K562 (cell line): ENCODE results near the gene HES5. TPM values are rescaled to one million over a fixed set of nuclear protein-coding genes. Genes with fewer than 3 reads are reported as not detected.

Experiments used
- BDP1 ChIP-seq: IDR thresholded peaks from 3 replicates; pipeline ENCODE4 v1.6.1; 2011; ENCODE audit not compliant: insufficient read length, insufficient read depth
- COPS2 ChIP-seq: fragments of 450-650 bp; conservative IDR thresholded peaks from 2 replicates; pipeline ENCODE4 v1.6.1; 2016; ENCODE audit warnings: mild to moderate bottlenecking, moderate library complexity
- CREBBP ChIP-seq: IDR thresholded peaks from one replicate; pipeline ENCODE4 v1.6.1; 2012; ENCODE audit warnings: low read depth, mild to moderate bottlenecking, control low read depth, inconsistent platforms, low read length
- ETV6 ChIP-seq, 3 experiments: fragments of 150-350 bp in 1 of 3; sonication (generic) in 1 of 3; formaldehyde crosslinking in 1 of 3; IDR thresholded peaks; 2 replicates each; pipeline versions ENCODE4 v1.6.1 to v1.8.0; 2014 to 2022; ENCODE audit warnings: borderline replicate concordance in 2 of 3, low read depth in 2 of 3, antibody characterized with exemption in 1 of 3, low read length in 1 of 3, mild to moderate bottlenecking in 1 of 3, missing genetic modification reagents in 1 of 3
- HMGN3 ChIP-seq: IDR thresholded peaks from 2 replicates; pipeline ENCODE4 v1.6.1; 2011; ENCODE audit warnings: borderline replicate concordance, low read depth, mild to moderate bottlenecking, mixed read lengths, low read length; ENCODE audit not compliant: insufficient read length; ENCODE audit errors: extremely low read depth
- L3MBTL2 ChIP-seq: fragments of 450-650 bp; IDR thresholded peaks from 2 replicates; pipeline ENCODE4 v1.6.1; 2016; ENCODE audit warnings: mild to moderate bottlenecking, moderate library complexity
- MED1 ChIP-seq: sonication (generic); formaldehyde crosslinking; IDR thresholded peaks from 2 replicates; pipeline ENCODE4 v1.8.1; 2023; ENCODE audit warnings: missing genetic modification reagents, borderline replicate concordance
- NR2C1 ChIP-seq, 2 experiments: fragments of 450-650 bp; IDR thresholded peaks; 2 replicates each; pipeline ENCODE4 v1.6.1; 2017; ENCODE audit warnings: mild to moderate bottlenecking in 2 of 2, antibody characterized with exemption in 1 of 2, inconsistent platforms in 1 of 2, missing compliant biosample characterization in 1 of 2, missing genetic modification characterization in 1 of 2
- RBFOX2 ChIP-seq: fragments of 200-400 bp; formaldehyde crosslinking; IDR thresholded peaks from 2 replicates; pipeline ENCODE4 v1.6.1; 2017; ENCODE audit warnings: low read depth, mild to moderate bottlenecking, low read length, moderate library complexity
- SAP30 ChIP-seq: fragments of 200-600 bp; sonication (generic); IDR thresholded peaks from 2 replicates; pipeline ENCODE4 v1.6.1; 2012; ENCODE audit warnings: borderline replicate concordance, low read depth, mild to moderate bottlenecking, moderate library complexity, low read length, control low read depth, inconsistent platforms; ENCODE audit not compliant: insufficient read depth, poor library complexity, severe bottlenecking
- TAF7 ChIP-seq: fragments of 450-650 bp; IDR thresholded peaks from 2 replicates; pipeline ENCODE4 v1.6.1; 2016; ENCODE audit warnings: missing genetic modification characterization, missing compliant biosample characterization
- TAF9B ChIP-seq: fragments of 450-650 bp; IDR thresholded peaks from 2 replicates; pipeline ENCODE4 v1.6.1; 2018; ENCODE audit warnings: mild to moderate bottlenecking; ENCODE audit not compliant: partially characterized antibody
- TBL1XR1 ChIP-seq, 2 experiments: IDR thresholded peaks; 2 replicates each; pipeline ENCODE4 v1.6.1; 2012; ENCODE audit warnings: improper control_type of control experiment in 2 of 2, low read length in 2 of 2, mild to moderate bottlenecking in 1 of 2
- ZNF124 ChIP-seq: sonication (generic); formaldehyde crosslinking; IDR thresholded peaks from 2 replicates; pipeline ENCODE4 v1.8.1; 2022; ENCODE audit warnings: missing genetic modification reagents
- polyA plus RNA-seq, 8 experiments: library from polyadenylated mRNA; depleted of rRNA in 4 of 8; stranded (reverse) in 5 of 8; unstranded in 3 of 8; fragments of >200 nt; fragmentation: Nextera tagmentation in 2 of 8; fragmentation: Illumina TruSeq in 1 of 8; extraction: Ambion mirVana in 2 of 8; extraction: Trizol in 1 of 8; gene quantifications; 2 replicates each; pipeline versions ENCODE4 v1.2.1 to v1.2.3, GENCODE V29; 2011 to 2014; ENCODE audit warnings: inconsistent platforms in 1 of 8, missing spikeins in 1 of 8
- total RNA-seq, 7 experiments: library from RNA; depleted of rRNA in 6 of 7; stranded (reverse); fragments of >200 nt in 6 of 7; fragmentation: Illumina TruSeq in 2 of 7; extraction: Trizol in 2 of 7; gene quantifications; 2 replicates each; pipeline versions ENCODE4 v1.2.1 to v1.2.3, GENCODE V29; 2011 to 2021; ENCODE audit warnings: low replicate concordance in 1 of 7
- TF ChIP-seq, protein P1 (sequence below): fragments of 250-450 bp; sonication (Bioruptor Pico); IDR thresholded peaks from 2 replicates; pipeline ENCODE4 v1.5.0; 2021
- TF ChIP-seq, protein P2 (sequence below): fragments of 450-650 bp; conservative IDR thresholded peaks from 2 replicates; pipeline ENCODE4 v1.6.1; 2016; ENCODE audit warnings: missing genetic modification characterization, low read depth, mild to moderate bottlenecking, control low read depth, missing compliant biosample characterization
- TF ChIP-seq, protein P3 (sequence below), 2 experiments: fragments of 250-450 bp in 1 of 2; fragments of 450-650 bp in 1 of 2; sonication (Bioruptor Pico) in 1 of 2; IDR thresholded peaks; 2 replicates each; pipeline versions ENCODE4 v1.6.1 to v1.8.0; 2016 to 2021; ENCODE audit warnings: mild to moderate bottlenecking in 2 of 2, moderate library complexity in 2 of 2, missing compliant biosample characterization in 1 of 2, missing genetic modification characterization in 1 of 2
- TF ChIP-seq, protein P4 (sequence below): fragments of 200-800 bp; sonication (Bioruptor generic); IDR thresholded peaks from 2 replicates; pipeline ENCODE4 v1.6.1; 2017; ENCODE audit warnings: missing genetic modification characterization, missing compliant biosample characterization
- TF ChIP-seq, protein P5 (sequence below): sonication (generic); formaldehyde crosslinking; IDR thresholded peaks from 2 replicates; pipeline ENCODE4 v1.8.0; 2022; ENCODE audit warnings: mild to moderate bottlenecking, low read depth, missing genetic modification reagents

HES5 gene
- total and polyA plus RNA-seq, 9 of the 15 experiments (the other 6 are each of a cell fraction or from before 2014, with no cell fraction given), result not detected

DNA sequence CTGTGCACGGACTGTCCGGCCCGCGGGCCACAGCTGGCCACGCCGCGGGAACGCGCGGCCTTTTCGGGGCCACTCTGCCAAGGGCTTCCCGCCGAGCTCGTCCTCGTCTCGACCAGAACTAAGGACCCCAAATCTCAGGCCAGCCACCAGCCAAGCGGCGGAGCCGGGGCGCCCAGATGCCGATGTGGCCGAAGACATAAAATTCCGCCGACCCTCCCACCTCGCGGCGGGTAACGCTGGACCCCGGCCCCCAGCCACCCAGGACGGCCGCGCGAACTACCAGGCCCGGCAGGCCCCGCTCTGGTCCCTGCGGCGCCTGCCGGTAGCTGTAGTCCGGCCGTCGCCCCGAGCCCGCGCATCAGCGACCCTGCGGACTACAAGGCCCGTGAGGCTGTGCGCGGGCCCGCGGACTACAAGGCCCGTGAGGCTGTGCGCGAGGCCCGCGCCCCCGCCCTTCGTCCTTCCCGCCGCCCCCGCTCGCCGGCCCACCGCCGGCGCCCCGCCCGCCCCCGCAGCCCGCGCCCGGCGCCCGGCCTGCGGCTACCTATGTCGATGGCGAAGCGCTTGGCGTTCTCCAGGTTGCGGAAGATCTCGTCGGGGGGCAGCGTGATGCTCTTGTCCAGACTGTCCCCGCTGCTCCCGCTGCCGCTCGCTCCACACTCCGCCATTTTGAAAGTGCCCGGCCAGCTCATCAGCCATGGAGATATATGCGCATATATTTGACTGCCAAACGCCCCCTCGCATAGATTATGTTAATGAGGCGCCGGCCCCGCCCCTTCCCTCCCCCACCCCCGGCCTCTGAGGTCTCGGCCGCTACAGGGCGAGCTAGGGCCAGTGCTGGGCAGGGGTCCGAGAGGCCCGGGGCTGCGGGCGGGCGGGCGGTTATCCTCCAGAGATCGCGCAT lies 3.9 kb downstream of the HES5 start, which contains the start of gene PANK4 (continued):
- TF ChIP-seq, protein P1, sequence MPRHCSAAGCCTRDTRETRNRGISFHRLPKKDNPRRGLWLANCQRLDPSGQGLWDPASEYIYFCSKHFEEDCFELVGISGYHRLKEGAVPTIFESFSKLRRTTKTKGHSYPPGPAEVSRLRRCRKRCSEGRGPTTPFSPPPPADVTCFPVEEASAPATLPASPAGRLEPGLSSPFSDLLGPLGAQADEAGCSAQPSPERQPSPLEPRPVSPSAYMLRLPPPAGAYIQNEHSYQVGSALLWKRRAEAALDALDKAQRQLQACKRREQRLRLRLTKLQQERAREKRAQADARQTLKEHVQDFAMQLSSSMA, result peak; percentile 55; the same call in 1 of the 2 replicates
- 0 out of 4 replicates have a peak, but pooled peaks of 1 of the 2 experiments have one; percentile 45 for TF ChIP-seq TBL1XR1 (IDR thresholded peaks at IDR 0.05; ENCODE audit: low read length in 2 of 2)
- TF ChIP-seq HMGN3, result peak; percentile 41
- no peak for TF ChIP-seq TAF9B
- peak; percentile 39; the same call in 1 of the 2 replicates for TF ChIP-seq TAF7 (tag)
- TF ChIP-seq RBFOX2, result peak; percentile 83
- TF ChIP-seq, protein P2, sequence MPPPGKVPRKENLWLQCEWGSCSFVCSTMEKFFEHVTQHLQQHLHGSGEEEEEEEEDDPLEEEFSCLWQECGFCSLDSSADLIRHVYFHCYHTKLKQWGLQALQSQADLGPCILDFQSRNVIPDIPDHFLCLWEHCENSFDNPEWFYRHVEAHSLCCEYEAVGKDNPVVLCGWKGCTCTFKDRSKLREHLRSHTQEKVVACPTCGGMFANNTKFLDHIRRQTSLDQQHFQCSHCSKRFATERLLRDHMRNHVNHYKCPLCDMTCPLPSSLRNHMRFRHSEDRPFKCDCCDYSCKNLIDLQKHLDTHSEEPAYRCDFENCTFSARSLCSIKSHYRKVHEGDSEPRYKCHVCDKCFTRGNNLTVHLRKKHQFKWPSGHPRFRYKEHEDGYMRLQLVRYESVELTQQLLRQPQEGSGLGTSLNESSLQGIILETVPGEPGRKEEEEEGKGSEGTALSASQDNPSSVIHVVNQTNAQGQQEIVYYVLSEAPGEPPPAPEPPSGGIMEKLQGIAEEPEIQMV (tag), result no peak
- no peak for TF ChIP-seq MED1 (CRISPR knock-in tag)
- TF ChIP-seq SAP30, result no peak
- no peak for TF ChIP-seq ETV6 (IDR thresholded peaks at IDR 0.05; ENCODE audit: borderline replicate concordance in 1 of 2, low read depth in 2 of 2, low read length in 1 of 2)
- no peak for TF ChIP-seq ETV6 (CRISPR knock-in tag; IDR thresholded peaks at IDR 0.05; ENCODE audit: borderline replicate concordance)
- peak; percentile 84 for TF ChIP-seq L3MBTL2
- no peak for TF ChIP-seq COPS2
- TF ChIP-seq, protein P3, sequence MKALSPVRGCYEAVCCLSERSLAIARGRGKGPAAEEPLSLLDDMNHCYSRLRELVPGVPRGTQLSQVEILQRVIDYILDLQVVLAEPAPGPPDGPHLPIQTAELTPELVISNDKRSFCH (CRISPR knock-in tag; IDR thresholded peaks at IDR 0.05), result no peak
- TF ChIP-seq, protein P3 (tag; IDR thresholded peaks at IDR 0.05), result peak; percentile 61; the same call in 1 of the 2 replicates
- TF ChIP-seq NR2C1 (IDR thresholded peaks at IDR 0.05), result no peak
- peak; percentile 83 for TF ChIP-seq NR2C1 (tag; IDR thresholded peaks at IDR 0.05)
- no peak for TF ChIP-seq CREBBP
- TF ChIP-seq, protein P4, sequence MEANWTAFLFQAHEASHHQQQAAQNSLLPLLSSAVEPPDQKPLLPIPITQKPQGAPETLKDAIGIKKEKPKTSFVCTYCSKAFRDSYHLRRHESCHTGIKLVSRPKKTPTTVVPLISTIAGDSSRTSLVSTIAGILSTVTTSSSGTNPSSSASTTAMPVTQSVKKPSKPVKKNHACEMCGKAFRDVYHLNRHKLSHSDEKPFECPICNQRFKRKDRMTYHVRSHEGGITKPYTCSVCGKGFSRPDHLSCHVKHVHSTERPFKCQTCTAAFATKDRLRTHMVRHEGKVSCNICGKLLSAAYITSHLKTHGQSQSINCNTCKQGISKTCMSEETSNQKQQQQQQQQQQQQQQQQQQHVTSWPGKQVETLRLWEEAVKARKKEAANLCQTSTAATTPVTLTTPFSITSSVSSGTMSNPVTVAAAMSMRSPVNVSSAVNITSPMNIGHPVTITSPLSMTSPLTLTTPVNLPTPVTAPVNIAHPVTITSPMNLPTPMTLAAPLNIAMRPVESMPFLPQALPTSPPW (CRISPR knock-in tag), result peak; percentile 99
- TF ChIP-seq ZNF124, result no peak
- TF ChIP-seq BDP1, result no peak
- TF ChIP-seq, protein P5, sequence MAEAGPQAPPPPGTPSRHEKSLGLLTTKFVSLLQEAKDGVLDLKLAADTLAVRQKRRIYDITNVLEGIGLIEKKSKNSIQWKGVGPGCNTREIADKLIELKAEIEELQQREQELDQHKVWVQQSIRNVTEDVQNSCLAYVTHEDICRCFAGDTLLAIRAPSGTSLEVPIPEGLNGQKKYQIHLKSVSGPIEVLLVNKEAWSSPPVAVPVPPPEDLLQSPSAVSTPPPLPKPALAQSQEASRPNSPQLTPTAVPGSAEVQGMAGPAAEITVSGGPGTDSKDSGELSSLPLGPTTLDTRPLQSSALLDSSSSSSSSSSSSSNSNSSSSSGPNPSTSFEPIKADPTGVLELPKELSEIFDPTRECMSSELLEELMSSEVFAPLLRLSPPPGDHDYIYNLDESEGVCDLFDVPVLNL (CRISPR knock-in tag), result peak; percentile 11; the same call in 1 of the 2 replicates
